A549 treated with ZK216348 at 1 μM for 4 hours (cell line): ENCODE results near the gene OR51B6. TPM values are rescaled to one million over a fixed set of nuclear protein-coding genes. Genes with fewer than 3 reads are reported as not detected.

Experiments
- total RNA-seq: library from RNA; stranded (reverse); fragments of 200-300 nt; extraction: Qiagen RNA extraction; gene quantifications from 5 replicates; pipeline ENCODE4 v1.2.3, GENCODE V29; 2022; ENCODE audit warnings: low read depth

The OR51B6 gene, protein sequence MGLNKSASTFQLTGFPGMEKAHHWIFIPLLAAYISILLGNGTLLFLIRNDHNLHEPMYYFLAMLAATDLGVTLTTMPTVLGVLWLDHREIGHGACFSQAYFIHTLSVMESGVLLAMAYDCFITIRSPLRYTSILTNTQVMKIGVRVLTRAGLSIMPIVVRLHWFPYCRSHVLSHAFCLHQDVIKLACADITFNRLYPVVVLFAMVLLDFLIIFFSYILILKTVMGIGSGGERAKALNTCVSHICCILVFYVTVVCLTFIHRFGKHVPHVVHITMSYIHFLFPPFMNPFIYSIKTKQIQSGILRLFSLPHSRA
- not detected in 5 replicates for total RNA-seq

DNA sequence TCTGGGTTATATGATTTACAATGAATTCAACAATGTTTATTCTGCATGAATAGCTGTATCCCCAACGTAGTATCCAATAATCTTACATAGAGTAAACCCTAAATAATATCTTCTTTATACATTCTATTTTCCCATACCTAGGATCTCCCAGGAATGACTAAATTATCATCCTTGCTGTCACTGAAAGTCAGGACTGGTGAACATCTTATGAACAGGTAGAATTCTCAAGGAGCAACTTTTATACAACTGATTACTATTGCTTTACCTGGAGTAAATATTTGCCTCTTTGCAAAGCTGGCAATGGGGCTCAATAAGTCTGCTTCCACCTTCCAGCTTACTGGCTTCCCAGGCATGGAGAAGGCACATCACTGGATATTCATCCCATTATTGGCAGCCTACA is at the start of gene OR51B6:
Gene OR51B6 (plus strand): TSS at position 301 of the 400 bp plus-strand sequence. CDS start 0 bp downstream, at position 301.

DNA sequence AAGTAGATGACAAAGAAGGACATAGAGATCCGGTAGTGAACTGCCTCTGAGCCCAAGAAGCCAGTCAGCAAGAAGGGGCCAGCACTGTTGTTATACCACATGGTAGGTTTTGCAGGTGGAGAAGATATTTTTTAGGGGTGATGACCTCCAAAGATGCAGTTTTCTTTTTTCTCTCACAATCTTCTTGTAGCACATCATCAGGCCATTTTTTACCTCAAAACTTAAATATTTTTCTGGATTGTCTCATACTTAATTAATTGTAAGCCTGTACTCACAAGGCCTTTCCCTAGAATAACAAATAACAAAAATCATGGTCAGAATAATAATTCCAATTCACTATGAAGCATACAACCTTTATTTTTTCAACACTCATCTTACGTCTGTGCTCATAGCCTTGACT is 49.5 kb upstream of the OR51B6 start, which contains the start of gene OR51B4:
Gene OR51B4 (minus strand): TSS at position 101 of the 400 bp plus-strand sequence. CDS start 0 bp downstream, at position 101.

DNA sequence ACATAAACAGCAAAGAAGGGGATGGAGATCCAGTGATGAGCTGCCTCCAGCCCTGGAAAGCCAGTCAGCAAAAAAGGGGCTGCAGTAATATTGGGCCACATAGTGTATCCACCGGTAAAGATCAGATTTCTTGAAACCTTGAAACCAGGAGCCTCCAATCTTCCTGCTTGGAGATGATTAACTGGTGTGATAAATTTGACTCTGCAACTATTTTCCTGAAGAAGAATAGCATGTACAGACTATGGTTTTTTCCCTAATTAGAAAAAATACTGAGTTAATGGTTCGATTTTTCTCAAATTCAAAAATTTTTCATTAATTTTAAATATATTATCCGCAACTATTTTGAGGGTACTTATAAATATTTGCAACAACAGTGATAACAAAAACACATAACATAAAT is 27.1 kb upstream of the OR51B6 start, which contains the start of gene OR51B2:
Gene OR51B2 (minus strand): TSS at position 101 of the 400 bp plus-strand sequence. CDS start 0 bp downstream, at position 101.

DNA sequence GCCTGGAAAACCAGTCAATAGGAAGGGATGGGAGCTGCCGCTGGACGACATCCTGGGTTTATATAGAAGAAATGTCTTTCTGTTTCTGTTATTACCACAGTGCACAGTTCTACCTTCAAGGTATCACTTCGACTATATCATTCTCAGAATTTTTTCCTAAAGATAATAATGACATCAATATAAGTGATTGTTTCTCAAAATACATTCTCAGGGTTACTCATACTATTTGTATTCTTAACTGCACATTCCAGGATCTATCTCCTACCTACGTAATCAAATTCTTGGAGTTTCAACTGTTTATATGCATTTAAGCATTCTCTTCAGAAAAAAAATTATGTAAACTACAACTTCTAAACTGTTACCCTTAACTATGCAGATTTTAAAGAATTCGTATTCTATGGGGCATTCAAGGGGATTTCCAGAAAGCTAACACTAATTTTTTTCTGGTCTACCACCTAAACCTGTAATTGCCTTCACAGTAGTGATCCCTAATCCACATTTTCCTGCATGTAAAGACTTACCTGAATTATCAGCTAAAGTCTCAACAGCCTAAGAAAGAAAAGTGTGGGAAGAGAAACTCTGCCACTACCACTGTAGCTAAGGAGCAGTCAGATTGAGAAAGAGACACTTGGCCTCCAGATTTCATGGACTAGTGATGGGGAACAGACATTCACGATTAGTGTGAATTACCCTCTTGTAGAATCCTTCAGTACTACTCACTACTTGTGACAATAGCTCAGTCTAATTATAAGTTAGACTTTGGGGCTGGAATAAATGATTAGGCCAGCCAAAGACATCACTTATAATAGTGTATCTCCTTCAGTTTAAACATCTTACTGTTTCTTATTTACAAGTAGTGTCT is 7.6 kb upstream of the OR51B6 start, which contains the start of gene OR51B5:
Gene OR51B5 (minus strand): TSS at position 51 of the 862 bp plus-strand sequence. CDS start 0 bp downstream, at position 51.

DNA sequence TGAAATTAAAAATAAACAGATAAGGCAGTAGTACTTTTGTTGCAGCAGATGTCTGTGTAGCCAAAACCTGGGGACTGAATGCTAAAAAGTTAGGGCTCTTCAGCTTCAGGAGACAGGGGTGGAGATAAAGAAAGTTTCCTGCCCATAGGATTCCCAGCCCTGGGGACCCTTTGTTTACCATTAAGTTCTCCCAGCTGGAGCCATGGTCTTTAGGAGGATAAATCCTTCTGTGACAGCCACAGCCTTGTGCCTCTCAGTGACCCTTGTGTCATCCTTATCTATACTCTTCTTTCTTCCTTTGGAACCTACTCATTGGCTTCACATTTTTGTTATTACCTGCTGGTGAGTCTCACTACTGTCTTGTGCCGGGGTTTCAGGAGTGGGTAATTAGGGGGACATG is 32.3 kb downstream of the OR51B6 start, which contains the start of gene OR51M1:
Gene OR51M1 (plus strand): TSS at position 237 of the 400 bp plus-strand sequence. CDS start 5,587 bp downstream, outside the sequence.

Other genes with a start within 250 kb of the OR51B6 start
- gene OR52A5, start 213.2 kb upstream of the OR51B6 start, total RNA-seq, result not detected in 5 replicates
- not detected in 5 replicates for gene OR52A1, start 196.8 kb upstream of the OR51B6 start, total RNA-seq
- gene OR51V1, start 150.8 kb upstream of the OR51B6 start, total RNA-seq, result not detected in 5 replicates
- gene HBB, start 124.4 kb upstream of the OR51B6 start, total RNA-seq, result not detected in 5 replicates
- not detected in 5 replicates for gene HBD, start 117.0 kb upstream of the OR51B6 start, total RNA-seq
- not detected in 5 replicates for gene HBG1, start 101.7 kb upstream of the OR51B6 start, total RNA-seq
- not detected in 5 replicates for gene HBG2, start 96.7 kb upstream of the OR51B6 start, total RNA-seq
- 0.53 TPM in 1 of 5 replicates, not detected in the others for gene HBE1, start 81.6 kb upstream of the OR51B6 start, total RNA-seq
- not detected in 5 replicates for gene OR51B4, start 49.6 kb upstream of the OR51B6 start, total RNA-seq
- not detected in 5 replicates for gene OR51B2, start 27.2 kb upstream of the OR51B6 start, total RNA-seq
- gene OR51B5, start 8.0 kb upstream of the OR51B6 start, total RNA-seq, result 0.47 TPM in 1 of 5 replicates, not detected in the others
- gene OR51M1, start 32.3 kb downstream of the OR51B6 start, total RNA-seq, result not detected in 5 replicates
- not detected in 5 replicates for gene OR51Q1, start 70.6 kb downstream of the OR51B6 start, total RNA-seq
- gene OR51I1, start 90.0 kb downstream of the OR51B6 start, total RNA-seq, result not detected in 5 replicates
- gene OR51I2, start 97.8 kb downstream of the OR51B6 start, total RNA-seq, result not detected in 5 replicates
- gene OR52D1, start 137.2 kb downstream of the OR51B6 start, total RNA-seq, result not detected in 5 replicates
- gene UBQLN3, start 158.4 kb downstream of the OR51B6 start, total RNA-seq, result not detected in 5 replicates
- gene UBQLNL, start 165.2 kb downstream of the OR51B6 start, total RNA-seq, result 0.09 TPM in 1 of 5 replicates, not detected in the others
- gene OR52H1, start 197.0 kb downstream of the OR51B6 start, total RNA-seq, result not detected in 5 replicates
- gene OR52B6, start 229.4 kb downstream of the OR51B6 start, total RNA-seq, result not detected in 5 replicates
- gene TRIM6, start 245.1 kb downstream of the OR51B6 start, total RNA-seq, result 9.6 to 15.3 TPM (median 10.6 TPM) in 5 replicates